HG03460 (cell line): Measurements from ENCODE around the gene ONECUT3.
"Not testable (repeated sequence)": the region's sequence is repeated elsewhere in the genome, so short reads cannot be mapped to it uniquely, and the experiment has no call there.

Source experiments
- ATAC-seq: cut with Tn5 transposase; IDR thresholded peaks from one replicate; pipeline ENCODE4 v1.9.1; 2021; ENCODE audit not compliant: unreplicated experiment

ONECUT3 gene

DNA sequence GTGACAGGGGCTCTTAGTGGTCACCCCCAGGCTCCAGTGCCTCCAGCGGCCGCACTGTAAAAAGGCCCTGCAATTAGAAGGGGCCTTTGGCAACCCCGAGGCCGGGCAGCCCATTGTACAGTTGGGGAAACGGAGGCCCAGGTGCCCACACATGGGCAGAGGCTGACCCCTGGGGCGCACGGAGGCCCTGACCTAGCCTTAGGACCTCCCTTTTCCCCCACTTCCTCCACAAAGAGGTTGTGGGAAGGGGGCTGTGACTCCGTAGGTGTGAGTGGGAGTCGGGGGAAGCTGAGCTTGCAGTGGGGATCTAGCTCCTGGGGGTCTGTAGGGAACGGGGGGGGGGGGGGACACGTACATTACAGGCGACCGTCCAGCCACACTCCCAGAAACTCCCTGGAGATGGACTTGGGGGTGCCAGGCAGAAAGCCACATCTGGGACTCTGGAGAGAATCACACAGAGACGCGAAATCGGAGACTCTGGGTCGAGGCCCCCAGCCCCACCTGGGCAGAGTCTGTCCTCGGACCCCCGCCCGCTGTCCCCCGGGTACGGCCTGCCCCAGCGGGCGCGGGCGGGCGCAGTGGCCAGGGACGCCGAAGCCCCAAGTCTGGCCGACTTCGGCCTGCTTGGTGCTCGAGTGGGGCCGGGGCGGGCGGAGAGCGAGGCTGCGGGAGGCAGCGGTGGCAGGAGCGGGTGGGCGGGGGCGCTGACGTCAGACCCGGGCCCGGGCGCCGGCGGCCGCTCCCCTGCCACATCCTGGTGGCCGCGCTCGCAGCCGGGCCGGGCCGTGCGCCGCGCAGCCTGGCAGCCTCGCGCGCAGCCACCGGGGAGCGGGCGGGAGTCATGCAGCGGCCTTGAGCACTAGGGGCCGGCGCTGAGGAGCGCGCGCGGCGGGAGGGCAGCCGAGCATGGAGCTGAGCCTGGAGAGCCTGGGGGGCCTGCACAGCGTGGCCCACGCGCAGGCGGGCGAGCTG lies at the start of gene ONECUT3:
Gene ONECUT3, plus strand, starts transcription at position 750 of the 972 bp plus-strand sequence. Its CDS starts 157 bp downstream, at position 907.
- ATAC-seq: no peak

DNA sequence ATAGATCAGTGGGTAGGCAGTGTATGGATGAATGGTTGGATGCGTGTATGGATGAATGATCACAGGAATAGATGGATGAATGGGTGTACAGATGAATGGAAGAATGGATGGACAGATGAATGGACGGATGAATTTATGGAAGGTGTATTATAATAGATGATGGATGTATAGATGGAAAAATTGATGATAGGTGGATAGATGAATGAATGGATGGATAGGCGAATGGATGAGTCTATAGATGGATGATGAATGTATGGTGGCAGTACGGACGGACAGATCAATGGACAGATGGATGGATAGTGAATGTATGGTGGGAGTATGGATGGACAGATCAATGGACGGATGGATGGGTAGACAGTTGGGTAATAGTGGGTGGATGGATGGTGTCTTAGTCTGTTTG lies 49.0 kb upstream of the ONECUT3 start:
- ATAC-seq: no peak

DNA sequence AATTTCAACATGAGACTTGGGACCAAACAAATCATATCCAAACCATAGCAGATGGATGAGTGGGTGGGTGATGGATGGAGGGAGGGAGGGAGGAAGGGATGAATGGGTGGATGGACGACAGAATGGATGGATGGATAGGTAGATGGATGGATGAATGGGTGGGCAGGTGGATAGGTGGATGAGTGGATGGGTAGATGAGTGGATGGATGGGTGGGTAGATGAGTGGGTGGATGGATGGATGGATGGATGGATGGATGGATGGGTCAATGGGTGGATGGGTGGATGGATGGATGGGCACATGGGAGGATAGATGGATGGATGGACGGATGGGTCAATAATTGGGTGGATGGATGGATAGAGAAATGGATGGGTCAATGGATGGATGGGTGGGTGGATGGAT lies 47.9 kb upstream of the ONECUT3 start:
- ATAC-seq: no peak

DNA sequence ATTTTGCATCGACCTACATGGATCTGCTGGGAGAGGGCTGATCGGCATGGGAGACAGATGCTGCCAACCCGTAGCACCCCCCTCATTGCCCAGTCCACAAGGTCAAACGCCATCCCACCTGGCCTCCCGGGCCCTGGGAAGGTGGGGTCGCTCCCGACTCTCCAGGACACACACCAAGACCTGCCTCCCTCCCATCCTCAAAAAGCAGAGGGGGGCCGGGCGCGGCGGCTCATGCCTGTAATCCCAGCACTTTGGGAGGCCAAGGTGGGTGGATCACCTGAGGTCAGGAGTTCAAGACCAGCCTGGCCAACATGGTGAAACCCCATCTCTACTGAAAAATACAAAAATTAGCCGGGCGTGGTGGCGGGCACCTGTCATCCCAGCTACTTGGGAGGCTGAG lies 46.7 kb upstream of the ONECUT3 start:
- not testable (repeated sequence) for ATAC-seq

DNA sequence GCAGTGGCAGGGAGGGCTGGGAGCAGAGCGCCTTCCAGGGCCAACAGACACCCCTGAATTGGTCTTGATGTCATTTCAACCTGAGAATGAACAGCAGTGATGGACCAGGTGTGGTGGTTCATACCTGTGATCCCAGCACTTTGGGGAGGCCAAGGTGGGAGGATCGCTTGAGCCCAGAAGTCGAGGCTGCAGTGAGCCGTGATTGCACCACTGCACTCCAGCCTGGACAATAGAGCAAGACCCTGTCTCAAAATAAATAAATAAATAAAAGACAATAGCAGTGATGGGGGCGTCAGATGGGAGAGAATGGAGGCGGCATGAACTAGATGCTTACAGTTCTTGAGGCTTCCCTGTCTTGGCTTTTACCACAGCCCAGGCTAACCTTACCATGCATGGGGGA lies 46.1 kb upstream of the ONECUT3 start:
- no peak for ATAC-seq

DNA sequence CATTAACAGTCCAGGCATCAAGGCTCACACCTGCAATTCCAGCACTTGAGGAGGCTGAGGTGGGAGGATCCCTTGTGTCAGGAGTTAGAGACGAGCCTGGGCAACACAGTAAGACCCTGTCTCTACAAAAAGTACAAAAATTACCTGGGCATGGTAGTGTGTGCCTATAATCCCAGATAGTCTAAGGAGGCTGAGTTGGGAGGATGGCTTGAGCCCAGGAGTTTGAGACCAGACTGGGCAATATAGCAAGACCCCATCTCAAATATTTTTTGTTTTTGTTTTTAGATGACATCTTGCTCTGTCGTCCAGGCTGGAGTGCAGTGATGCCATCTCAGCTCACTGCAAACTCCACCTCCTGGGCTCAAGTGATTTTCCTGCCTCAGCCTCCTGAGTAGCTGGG lies 40.1 kb upstream of the ONECUT3 start:
- no peak for ATAC-seq

DNA sequence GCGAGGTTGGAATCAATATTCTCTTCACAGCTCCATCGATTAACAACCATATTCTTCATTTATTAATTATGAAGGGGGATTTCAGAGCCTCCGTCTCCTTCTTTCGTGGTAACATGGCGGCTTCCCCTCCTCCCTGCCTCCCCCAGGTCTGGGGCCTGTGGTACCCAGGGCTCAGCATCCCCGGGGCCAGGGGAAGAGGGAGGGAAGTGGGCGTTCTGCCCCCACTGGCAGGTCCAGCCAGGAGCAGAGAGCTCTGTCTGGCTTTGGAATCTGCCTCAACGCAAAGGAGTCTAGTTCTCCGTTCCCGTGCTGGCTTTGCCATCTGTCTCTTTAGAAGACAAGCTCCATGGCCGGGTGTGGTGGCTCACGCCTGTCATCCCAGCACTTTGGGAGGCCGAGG lies 37.8 kb upstream of the ONECUT3 start:
- no peak for ATAC-seq

DNA sequence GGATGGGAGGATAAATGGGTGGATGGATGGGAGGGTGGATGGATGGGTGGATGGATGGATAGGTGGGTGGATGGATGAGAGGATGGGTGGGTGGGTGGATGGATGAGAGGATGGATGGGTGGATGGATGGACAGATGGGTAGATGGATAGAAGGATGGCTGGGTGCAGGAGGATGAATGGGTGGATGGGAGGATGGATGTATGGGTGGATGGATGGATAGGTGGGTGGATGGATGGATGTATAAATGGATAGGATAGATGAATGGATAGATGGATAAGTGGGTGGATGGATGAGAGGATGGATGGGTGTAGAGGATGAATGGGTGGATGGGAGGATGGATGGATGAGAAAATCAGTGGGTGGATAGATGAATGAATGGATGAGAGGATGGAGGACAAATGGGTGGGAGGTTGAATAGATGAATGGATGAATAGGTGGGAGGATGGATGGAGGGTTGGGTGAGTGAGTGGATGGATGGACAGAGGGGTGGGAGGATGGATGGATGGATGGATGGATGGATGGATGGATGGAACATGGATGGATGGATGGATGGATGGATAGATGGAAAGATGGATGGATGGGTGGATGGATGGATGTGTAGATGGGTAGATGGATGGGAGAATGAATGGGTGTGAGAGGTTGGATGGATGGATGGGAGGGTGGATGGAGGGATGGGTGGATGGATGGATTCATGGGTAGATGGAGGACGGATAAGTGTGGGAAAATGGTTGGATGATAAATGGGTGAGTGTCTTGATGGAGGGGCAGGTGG lies 35.9 kb upstream of the ONECUT3 start:
- ATAC-seq: no peak

DNA sequence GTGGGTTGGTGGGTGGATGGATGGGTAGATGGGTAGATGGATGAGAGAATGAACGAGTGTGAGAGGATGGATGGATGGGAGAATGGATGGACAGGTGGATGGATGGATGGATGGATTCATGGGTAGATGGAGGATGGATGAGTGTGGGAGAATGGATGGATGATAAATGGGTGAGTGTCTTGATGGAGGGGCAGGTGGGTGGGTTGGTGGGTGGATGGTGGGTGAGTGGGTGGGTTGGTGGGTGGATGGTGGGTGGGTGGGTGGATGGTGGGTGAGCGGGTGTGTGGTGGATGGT lies 35.4 kb upstream of the ONECUT3 start:
- no peak for ATAC-seq

DNA sequence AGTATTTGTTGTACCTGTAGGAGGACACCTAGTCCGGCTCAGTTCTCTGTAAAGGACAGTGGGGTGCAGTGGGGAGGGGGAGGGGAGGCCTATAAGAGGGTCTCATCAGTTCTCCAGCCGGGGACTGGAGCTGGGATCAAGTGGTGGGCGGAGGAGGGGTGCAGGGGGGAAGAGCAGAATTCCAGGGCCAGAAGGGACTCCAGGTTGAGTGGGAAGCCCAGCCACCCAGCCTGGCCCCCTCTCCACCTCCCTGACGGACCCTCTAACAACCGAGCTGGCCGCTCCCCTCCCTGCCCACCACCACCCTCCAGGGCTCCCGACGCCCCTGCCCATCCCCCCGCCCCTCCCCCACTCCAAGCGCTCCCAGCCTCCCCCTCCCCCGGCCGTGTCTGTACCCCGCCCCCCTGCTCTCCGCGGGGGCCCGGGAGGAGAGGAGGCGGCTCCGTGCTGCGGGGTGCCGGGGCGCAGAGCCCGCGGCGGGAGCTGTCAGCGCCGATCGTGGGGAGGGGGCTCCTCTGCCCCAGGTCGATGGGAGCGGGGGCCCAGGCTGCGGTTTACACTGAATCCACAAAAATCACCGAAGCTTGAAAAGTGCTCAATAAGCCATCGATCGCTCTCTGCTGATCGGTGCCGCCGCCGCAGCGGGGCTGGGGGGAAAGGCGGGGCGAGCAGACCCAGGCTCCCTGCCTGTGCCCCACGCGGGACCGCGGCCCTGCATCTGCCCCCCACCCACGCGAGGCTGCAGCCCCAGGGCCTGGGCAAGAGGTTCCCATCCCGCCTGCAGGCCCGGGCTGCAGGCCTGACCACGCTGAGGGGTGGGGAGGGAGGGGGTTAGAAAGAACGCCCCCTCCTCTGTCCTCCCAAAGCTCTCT lies 34.6 kb upstream of the ONECUT3 start:
- ATAC-seq: no peak

DNA sequence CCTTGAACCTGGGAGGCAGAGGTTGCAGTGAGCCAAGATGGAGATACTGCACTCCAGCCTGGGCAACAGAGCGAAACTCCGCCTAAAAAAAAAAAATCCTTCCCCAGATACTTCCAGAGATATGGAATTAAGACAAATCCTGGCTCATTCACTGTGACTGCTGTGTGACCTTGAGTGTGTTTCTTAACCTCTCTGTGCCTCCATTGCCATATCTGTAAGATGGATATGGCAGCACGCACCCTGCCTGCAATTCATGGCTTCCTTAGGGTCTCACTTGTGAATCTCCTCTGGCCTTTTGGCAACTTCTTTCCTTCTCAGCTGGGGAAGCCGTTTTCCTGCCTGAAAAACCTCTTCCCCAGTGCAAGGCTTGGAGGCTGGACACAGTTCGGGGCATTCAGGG lies 33.8 kb upstream of the ONECUT3 start:
- ATAC-seq: no peak

DNA sequence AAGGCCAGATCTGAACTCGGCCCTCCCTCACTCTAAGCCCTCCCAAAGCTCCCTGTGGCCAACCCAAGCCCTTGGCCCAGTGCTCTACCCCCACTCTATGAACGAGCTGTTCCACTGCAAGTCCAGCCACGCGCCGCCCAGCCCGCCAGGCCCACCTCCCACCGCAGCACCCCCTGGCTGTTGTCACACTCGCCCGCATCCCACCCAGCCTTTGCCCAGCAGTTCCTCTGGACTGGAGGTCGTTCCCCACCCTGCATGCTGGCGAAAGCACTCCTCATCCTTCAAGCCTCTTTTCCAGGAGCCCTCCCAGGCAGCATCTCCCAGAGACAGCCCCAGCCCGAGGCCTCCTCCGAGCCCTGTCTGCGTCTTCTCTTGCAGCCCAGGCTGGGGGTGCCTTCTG lies 33.1 kb upstream of the ONECUT3 start:
- ATAC-seq: no peak

DNA sequence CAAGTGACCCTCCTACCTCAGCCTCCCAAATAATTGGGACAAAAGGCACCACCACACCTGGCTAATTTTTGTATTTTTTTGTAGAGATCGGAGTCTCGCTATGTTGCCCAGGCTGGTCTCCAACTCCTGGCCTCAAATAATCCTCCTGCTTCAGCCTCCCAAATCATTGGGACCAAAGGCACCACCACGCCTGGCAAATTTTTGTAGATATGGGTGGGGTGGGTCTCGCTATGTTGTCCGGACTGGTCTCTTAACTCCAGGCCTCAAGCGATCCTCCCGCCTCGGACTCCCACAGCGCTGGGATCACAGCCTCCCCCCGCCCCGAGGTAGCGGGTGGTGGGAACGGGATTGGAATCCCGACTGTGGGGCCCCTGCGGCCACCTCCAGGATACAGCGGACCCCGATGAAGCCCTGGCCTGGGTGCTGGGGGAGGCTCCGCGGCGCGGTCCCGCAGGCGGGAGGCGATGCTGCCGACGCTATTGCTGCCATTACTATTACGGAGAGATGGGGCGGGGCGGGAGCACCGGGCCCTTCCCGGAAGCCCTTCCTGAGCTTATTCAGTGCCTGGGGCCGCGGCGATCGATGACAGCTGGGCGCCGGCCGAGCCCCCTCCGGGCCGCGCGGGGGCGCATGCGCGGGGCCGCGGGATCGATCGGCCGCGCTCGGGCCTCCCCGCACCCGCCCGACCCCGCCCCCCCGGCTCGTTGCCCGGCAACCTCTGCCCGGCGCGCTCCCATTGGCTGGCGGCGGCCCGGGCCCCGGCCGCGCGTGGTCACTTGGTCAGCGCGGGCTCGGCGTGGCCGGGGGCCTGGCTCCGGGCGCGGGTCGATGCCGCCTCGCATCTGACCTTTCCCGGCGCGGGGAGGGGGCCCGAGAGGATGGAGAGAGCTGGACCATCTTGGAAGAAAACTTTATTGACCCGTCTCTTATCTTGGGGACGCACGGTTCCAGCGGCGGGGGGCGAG lies 27.9 kb upstream of the ONECUT3 start:
- no peak for ATAC-seq

DNA sequence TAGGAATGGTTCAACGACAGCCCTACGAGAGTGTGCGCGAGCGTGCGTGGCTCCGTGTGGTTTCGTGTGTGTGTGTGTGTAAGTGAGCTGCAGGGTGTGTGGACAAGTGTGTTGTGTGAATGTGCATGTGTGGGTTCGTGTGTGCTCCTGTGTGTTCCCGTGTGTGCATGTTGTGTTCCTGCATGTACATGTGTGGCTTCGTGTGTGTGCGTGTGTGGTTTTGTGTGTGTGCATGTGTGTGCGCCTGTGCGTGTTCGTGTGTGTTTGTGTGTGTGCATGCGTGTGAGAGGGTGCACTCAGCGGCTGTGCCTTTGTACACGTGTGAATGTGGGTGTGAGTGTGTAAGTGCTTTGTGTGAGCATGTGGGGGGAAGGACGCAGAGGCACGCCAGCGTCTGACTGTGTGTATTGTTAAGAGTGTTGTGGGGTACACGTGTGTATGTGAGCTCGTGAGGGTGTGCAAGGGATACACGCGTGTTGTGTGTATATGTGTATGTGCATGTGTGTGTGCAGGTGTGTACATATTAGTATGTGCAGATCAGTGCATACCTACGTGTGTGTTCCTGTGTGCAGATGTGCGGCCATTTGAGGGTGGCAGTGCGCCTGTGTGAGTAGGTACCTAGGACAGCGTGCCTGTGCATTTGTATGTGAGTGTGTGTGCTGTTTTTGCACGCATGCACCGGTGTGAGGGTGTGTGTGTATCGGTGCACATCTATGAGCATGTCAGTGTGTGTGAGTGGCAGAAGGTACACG lies 24.3 kb upstream of the ONECUT3 start:
- no peak for ATAC-seq

DNA sequence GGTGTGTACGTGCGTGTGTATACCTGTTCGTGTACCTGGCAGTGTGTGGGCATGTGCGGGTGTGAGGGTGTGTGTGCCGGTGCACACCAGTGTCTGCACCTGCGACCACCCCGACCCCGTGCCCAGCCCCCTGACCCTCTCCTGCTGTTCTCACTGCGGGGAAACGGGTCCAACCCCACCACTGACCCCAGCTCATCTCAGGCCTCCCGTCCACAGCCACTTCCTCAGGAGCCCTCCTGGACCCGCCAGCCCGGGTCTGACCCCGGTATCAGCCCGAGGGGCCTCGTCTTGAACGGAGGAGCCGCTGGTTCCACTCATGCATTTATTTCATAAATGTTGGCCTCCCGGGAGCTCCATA lies 23.8 kb upstream of the ONECUT3 start:
- no peak for ATAC-seq

DNA sequence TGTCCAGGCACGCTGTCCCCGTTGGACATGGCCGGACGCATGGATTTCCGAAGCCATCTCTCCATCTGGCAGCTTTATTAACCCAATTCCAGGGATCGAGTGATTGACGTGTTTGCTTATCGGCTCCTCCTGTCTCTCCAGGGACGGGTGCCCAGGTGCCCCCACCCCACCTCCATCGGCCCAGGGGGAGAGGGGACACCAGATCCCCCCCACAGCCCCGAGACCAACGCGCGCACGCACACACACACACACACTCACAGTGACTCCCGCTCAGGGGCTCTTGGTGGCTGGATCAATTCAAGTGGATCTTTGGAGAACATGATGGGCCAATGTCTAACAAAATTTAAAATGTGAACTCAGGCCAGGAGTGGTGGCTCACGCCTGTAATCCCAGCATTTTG lies 23.1 kb upstream of the ONECUT3 start:
- no peak for ATAC-seq

DNA sequence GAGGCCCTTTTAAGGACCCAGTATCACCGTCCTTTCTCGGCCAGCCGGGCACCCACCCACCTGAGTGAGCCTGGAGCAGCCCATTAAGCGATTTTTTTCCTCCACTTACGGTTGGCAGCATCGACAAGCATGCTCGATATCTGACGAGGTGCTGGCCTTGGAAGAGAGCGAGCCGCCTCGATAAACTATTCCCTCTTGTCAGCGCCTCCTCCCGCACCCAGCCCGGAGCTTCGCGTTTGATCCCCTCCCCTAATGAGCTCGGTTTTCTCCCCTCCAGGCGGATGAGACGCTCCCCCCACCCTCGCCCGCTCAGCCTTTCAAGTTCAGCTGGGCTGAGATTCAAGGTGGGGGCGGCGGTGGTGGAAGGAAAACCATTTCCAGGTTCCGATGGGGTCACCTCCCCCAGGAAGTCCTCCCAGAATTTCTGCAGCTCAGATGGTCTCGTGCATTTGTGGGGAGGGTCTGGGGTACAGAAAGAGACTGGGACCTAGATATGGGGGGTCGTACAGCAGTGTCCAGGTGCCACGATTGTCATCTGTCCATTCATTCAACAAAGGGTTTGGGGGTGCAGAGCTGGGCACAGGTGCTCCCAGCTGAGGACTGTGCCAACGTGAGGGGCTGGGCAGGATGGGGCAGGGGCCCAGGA lies 18.9 kb upstream of the ONECUT3 start:
- ATAC-seq: no peak

DNA sequence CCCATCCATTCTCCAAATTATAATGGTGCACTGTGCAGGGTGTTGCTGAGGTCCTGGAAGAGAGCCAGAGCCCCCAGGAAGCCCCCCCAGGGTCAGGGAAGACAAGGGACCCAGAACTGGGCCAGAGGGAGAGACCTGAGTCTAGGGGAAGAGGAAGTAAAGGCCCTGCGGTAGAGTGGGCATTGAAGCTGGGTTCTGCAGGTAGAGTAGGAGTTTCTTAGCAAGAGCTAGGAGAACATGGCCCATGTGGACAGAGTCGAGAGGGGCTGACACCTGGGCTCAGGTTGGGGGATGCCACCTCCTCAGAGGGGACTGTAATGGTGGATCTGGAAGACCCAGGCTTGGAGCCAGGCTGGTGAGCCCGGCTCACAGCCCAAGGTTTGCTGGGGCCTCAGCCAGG lies 17.0 kb upstream of the ONECUT3 start:
- no peak for ATAC-seq

DNA sequence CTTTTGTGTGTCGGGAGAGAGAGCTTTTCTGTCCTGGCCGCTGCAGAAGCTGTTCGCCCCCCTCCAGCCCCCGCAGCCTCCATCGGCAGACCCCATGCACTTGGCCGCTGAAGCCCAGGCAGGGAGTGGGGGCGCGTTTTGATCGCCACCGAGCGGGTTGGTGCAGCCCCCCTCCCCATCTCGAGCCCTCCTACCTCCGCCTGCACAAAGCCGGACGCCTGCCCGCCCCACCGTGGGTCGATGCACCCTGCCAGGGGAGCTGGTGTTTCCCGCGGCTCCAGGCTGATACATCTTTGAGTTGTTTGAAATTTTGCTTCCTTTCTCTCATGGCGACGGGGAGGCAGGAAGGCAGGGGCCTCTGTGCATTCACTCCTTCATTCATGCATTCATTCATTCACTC lies 16.4 kb upstream of the ONECUT3 start:
- no peak for ATAC-seq
